ENCODE results near the gene ERLIN1. TPM values are rescaled to one million over a fixed set of nuclear protein-coding genes. Genes with fewer than 3 reads are reported as not detected.

The ERLIN1 gene
- total and polyA plus RNA-seq, 10 of the 15 experiments (the other 5 are each of a cell fraction or from before 2014, with no cell fraction given): 4.9 to 21.7 (median 13.0) TPM

Other genes starting within 250 kb of the ERLIN1 start
- 22.2 and 23.2 TPM in 2 replicates for gene DNMBP, start 176.1 kb downstream of the ERLIN1 start, total RNA-seq (2014; rRNA removed)
- 25.9 and 26.8 TPM in 2 replicates for gene DNMBP, start 176.1 kb downstream of the ERLIN1 start, total RNA-seq (2014; rRNA removed; fragmentation: Illumina TruSeq; extraction: Trizol)
- gene DNMBP, start 176.1 kb downstream of the ERLIN1 start, total RNA-seq (2021): 39.4 and 40.5 TPM in 2 replicates
- gene DNMBP, start 176.1 kb downstream of the ERLIN1 start, polyA plus RNA-seq (2011; rRNA removed): 10.5 and 13.0 TPM in 2 replicates
- gene DNMBP, start 176.1 kb downstream of the ERLIN1 start, polyA plus RNA-seq (2014; fragmentation: Illumina TruSeq; extraction: Trizol): 45.0 and 45.2 TPM in 2 replicates
- 1 to 10 TPM; 7.1 to 9.8 TPM for gene DNMBP, start 176.1 kb downstream of the ERLIN1 start, polyA plus RNA-seq (2014; fragmentation: Nextera tagmentation; extraction: Ambion mirVana)
- gene DNMBP, start 176.1 kb downstream of the ERLIN1 start, polyA plus RNA-seq (2014; rRNA removed): 23.3 and 24.7 TPM in 2 replicates
- 10 to 100 TPM; 20.5 to 20.8 TPM for gene DNMBP, start 176.1 kb downstream of the ERLIN1 start, polyA plus RNA-seq (2016; fragmentation: Nextera tagmentation; extraction: Ambion mirVana)
- gene CPN1, start 104.2 kb downstream of the ERLIN1 start, total RNA-seq (2014; rRNA removed): not detected in 2 replicates
- gene CPN1, start 104.2 kb downstream of the ERLIN1 start, total RNA-seq (2014; rRNA removed; fragmentation: Illumina TruSeq; extraction: Trizol): not detected in 2 replicates
- 0.10 and 0.11 TPM in 2 replicates for gene CPN1, start 104.2 kb downstream of the ERLIN1 start, total RNA-seq (2021)
- 0.14 TPM in 1 of 2 replicates, not detected in the other for gene CPN1, start 104.2 kb downstream of the ERLIN1 start, polyA plus RNA-seq (2011; rRNA removed)
- gene CPN1, start 104.2 kb downstream of the ERLIN1 start, polyA plus RNA-seq (2014; fragmentation: Illumina TruSeq; extraction: Trizol): not detected in 2 replicates
- gene CPN1, start 104.2 kb downstream of the ERLIN1 start, polyA plus RNA-seq (2014; fragmentation: Nextera tagmentation; extraction: Ambion mirVana): under 1 TPM in 1 of 2 experiments, not detected in 1; 0.03 TPM
- 0.14 TPM in 1 of 2 replicates, not detected in the other for gene CPN1, start 104.2 kb downstream of the ERLIN1 start, polyA plus RNA-seq (2014; rRNA removed)
- not detected for gene CPN1, start 104.2 kb downstream of the ERLIN1 start, polyA plus RNA-seq (2016; fragmentation: Nextera tagmentation; extraction: Ambion mirVana)
- gene CHUK, start 43.6 kb upstream of the ERLIN1 start, total RNA-seq (2014; rRNA removed): 25.1 and 29.4 TPM in 2 replicates
- gene CHUK, start 43.6 kb upstream of the ERLIN1 start, total RNA-seq (2014; rRNA removed; fragmentation: Illumina TruSeq; extraction: Trizol): 29.2 TPM in 2 replicates
- gene CHUK, start 43.6 kb upstream of the ERLIN1 start, total RNA-seq (2021): 20.4 and 21.2 TPM in 2 replicates
- gene CHUK, start 43.6 kb upstream of the ERLIN1 start, polyA plus RNA-seq (2011; rRNA removed): 25.7 and 35.0 TPM in 2 replicates
- 31.4 and 42.6 TPM in 2 replicates for gene CHUK, start 43.6 kb upstream of the ERLIN1 start, polyA plus RNA-seq (2014; fragmentation: Illumina TruSeq; extraction: Trizol)
- gene CHUK, start 43.6 kb upstream of the ERLIN1 start, polyA plus RNA-seq (2014; fragmentation: Nextera tagmentation; extraction: Ambion mirVana): 10 to 100 TPM in 1 of 2 experiments, 1 to 10 TPM in 1; 8.7 to 10.6 TPM
- 15.6 and 18.2 TPM in 2 replicates for gene CHUK, start 43.6 kb upstream of the ERLIN1 start, polyA plus RNA-seq (2014; rRNA removed)
- 10 to 100 TPM; 28.4 to 29.9 TPM for gene CHUK, start 43.6 kb upstream of the ERLIN1 start, polyA plus RNA-seq (2016; fragmentation: Nextera tagmentation; extraction: Ambion mirVana)
- 38.8 and 39.1 TPM in 2 replicates for gene CWF19L1, start 81.6 kb upstream of the ERLIN1 start, total RNA-seq (2014; rRNA removed)
- 37.4 and 38.6 TPM in 2 replicates for gene CWF19L1, start 81.6 kb upstream of the ERLIN1 start, total RNA-seq (2014; rRNA removed; fragmentation: Illumina TruSeq; extraction: Trizol)
- gene CWF19L1, start 81.6 kb upstream of the ERLIN1 start, total RNA-seq (2021): 31.9 and 36.7 TPM in 2 replicates
- 33.0 and 41.5 TPM in 2 replicates for gene CWF19L1, start 81.6 kb upstream of the ERLIN1 start, polyA plus RNA-seq (2011; rRNA removed)
- gene CWF19L1, start 81.6 kb upstream of the ERLIN1 start, polyA plus RNA-seq (2014; fragmentation: Illumina TruSeq; extraction: Trizol): 34.3 and 48.1 TPM in 2 replicates
- gene CWF19L1, start 81.6 kb upstream of the ERLIN1 start, polyA plus RNA-seq (2014; fragmentation: Nextera tagmentation; extraction: Ambion mirVana): 10 to 100 TPM; 37.6 to 51.7 TPM
- 26.4 and 30.2 TPM in 2 replicates for gene CWF19L1, start 81.6 kb upstream of the ERLIN1 start, polyA plus RNA-seq (2014; rRNA removed)
- gene CWF19L1, start 81.6 kb upstream of the ERLIN1 start, polyA plus RNA-seq (2016; fragmentation: Nextera tagmentation; extraction: Ambion mirVana): 10 to 100 TPM; 45.0 to 45.1 TPM
- 75.0 and 79.8 TPM in 2 replicates for gene BLOC1S2, start 100.7 kb upstream of the ERLIN1 start, total RNA-seq (2014; rRNA removed)
- 66.2 and 75.1 TPM in 2 replicates for gene BLOC1S2, start 100.7 kb upstream of the ERLIN1 start, total RNA-seq (2014; rRNA removed; fragmentation: Illumina TruSeq; extraction: Trizol)
- gene BLOC1S2, start 100.7 kb upstream of the ERLIN1 start, total RNA-seq (2021): 54.4 and 58.6 TPM in 2 replicates
- 71.7 and 117 TPM in 2 replicates for gene BLOC1S2, start 100.7 kb upstream of the ERLIN1 start, polyA plus RNA-seq (2011; rRNA removed)
- gene BLOC1S2, start 100.7 kb upstream of the ERLIN1 start, polyA plus RNA-seq (2014; fragmentation: Illumina TruSeq; extraction: Trizol): 66.9 and 71.3 TPM in 2 replicates
- gene BLOC1S2, start 100.7 kb upstream of the ERLIN1 start, polyA plus RNA-seq (2014; fragmentation: Nextera tagmentation; extraction: Ambion mirVana): 100 to 1,000 TPM; 106 to 120 TPM
- gene BLOC1S2, start 100.7 kb upstream of the ERLIN1 start, polyA plus RNA-seq (2014; rRNA removed): 79.2 and 94.4 TPM in 2 replicates
- gene BLOC1S2, start 100.7 kb upstream of the ERLIN1 start, polyA plus RNA-seq (2016; fragmentation: Nextera tagmentation; extraction: Ambion mirVana): 100 to 1,000 TPM; 147 to 164 TPM
- gene PKD2L1, start 144.2 kb upstream of the ERLIN1 start, total RNA-seq (2014; rRNA removed): 0.17 and 0.22 TPM in 2 replicates
- 0.14 TPM in 1 of 2 replicates, not detected in the other for gene PKD2L1, start 144.2 kb upstream of the ERLIN1 start, total RNA-seq (2014; rRNA removed; fragmentation: Illumina TruSeq; extraction: Trizol)
- 0.05 and 0.08 TPM in 2 replicates for gene PKD2L1, start 144.2 kb upstream of the ERLIN1 start, total RNA-seq (2021)
- gene PKD2L1, start 144.2 kb upstream of the ERLIN1 start, polyA plus RNA-seq (2011; rRNA removed): 0.05 and 0.06 TPM in 2 replicates
- 0.09 and 0.27 TPM in 2 replicates for gene PKD2L1, start 144.2 kb upstream of the ERLIN1 start, polyA plus RNA-seq (2014; fragmentation: Illumina TruSeq; extraction: Trizol)
- gene PKD2L1, start 144.2 kb upstream of the ERLIN1 start, polyA plus RNA-seq (2014; fragmentation: Nextera tagmentation; extraction: Ambion mirVana): not detected
- gene PKD2L1, start 144.2 kb upstream of the ERLIN1 start, polyA plus RNA-seq (2014; rRNA removed): not detected in 2 replicates
- gene PKD2L1, start 144.2 kb upstream of the ERLIN1 start, polyA plus RNA-seq (2016; fragmentation: Nextera tagmentation; extraction: Ambion mirVana): not detected
- gene SCD, start 161.2 kb upstream of the ERLIN1 start, total RNA-seq (2014; rRNA removed): 108 and 117 TPM in 2 replicates
- 91.3 and 103 TPM in 2 replicates for gene SCD, start 161.2 kb upstream of the ERLIN1 start, total RNA-seq (2014; rRNA removed; fragmentation: Illumina TruSeq; extraction: Trizol)
- 171 and 188 TPM in 2 replicates for gene SCD, start 161.2 kb upstream of the ERLIN1 start, total RNA-seq (2021)
- gene SCD, start 161.2 kb upstream of the ERLIN1 start, polyA plus RNA-seq (2011; rRNA removed): 250 and 279 TPM in 2 replicates
- 181 and 230 TPM in 2 replicates for gene SCD, start 161.2 kb upstream of the ERLIN1 start, polyA plus RNA-seq (2014; fragmentation: Illumina TruSeq; extraction: Trizol)
- gene SCD, start 161.2 kb upstream of the ERLIN1 start, polyA plus RNA-seq (2014; fragmentation: Nextera tagmentation; extraction: Ambion mirVana): 10 to 100 TPM; 77.5 to 86.1 TPM
- gene SCD, start 161.2 kb upstream of the ERLIN1 start, polyA plus RNA-seq (2014; rRNA removed): 119 and 131 TPM in 2 replicates
- 10 to 100 TPM; 68.7 to 70.2 TPM for gene SCD, start 161.2 kb upstream of the ERLIN1 start, polyA plus RNA-seq (2016; fragmentation: Nextera tagmentation; extraction: Ambion mirVana)